HEK293 (cell line): Measurements from ENCODE around the gene LHFPL5.
A peak's percentile ranks its signal among the peaks of the same experiment; 100 is the strongest.

Experiments
- CTCF ChIA-PET: fragments of 350-600 bp; formaldehyde crosslinking; extraction: SDS; loops from one replicate; lab custom pipeline; 2021; ENCODE audit warnings: antibody characterized with exemption; lab: Yijun Ruan, JAX
- POLR2A ChIA-PET: fragments of 300-600 bp; formaldehyde crosslinking; extraction: SDS; loops from one replicate; lab custom pipeline; 2020; ENCODE audit warnings: antibody characterized with exemption, inconsistent platforms; lab: Yijun Ruan, JAX
- H3K27ac ChIP-seq: fragments of 200-500 bp; sonication (Bioruptor generic); 2 replicates; pipeline ENCODE4 v1.5.1; 2014; ENCODE audit warnings: low read depth, low read length, control low read depth, inconsistent platforms; ENCODE audit errors: extremely low read depth
- H3K36me3 ChIP-seq, 2 experiments: fragments of 200-500 bp in 1 of 2; sonication (Bioruptor generic) in 1 of 2; 1 replicate in 1 of 2; 2 replicates in 1 of 2; pipeline ENCODE4 v1.5.1; 2014 to 2017; ENCODE audit warnings: inconsistent platforms in 2 of 2, low read length in 2 of 2; ENCODE audit not compliant: control insufficient read depth in 2 of 2, insufficient read depth in 1 of 2
- H3K4me1 ChIP-seq: fragments of 200-500 bp; sonication (Bioruptor generic); 2 replicates; pipeline ENCODE4 v1.5.1; 2014; ENCODE audit warnings: mild to moderate bottlenecking, low read length, inconsistent platforms; ENCODE audit not compliant: control insufficient read depth, insufficient read depth
- H3K4me3 ChIP-seq: 2 replicates; pipeline ENCODE4 v1.5.1; 2011; ENCODE audit warnings: low read depth, mild to moderate bottlenecking, control low read depth, low read length, moderate library complexity
- H3K9me3 ChIP-seq: fragments of 200-500 bp; sonication (Bioruptor generic); 2 replicates; pipeline ENCODE4 v1.5.1; 2014; ENCODE audit warnings: low read depth, low read length, inconsistent platforms; ENCODE audit not compliant: control insufficient read depth, insufficient read depth
- ATF2 ChIP-seq: fragments of 450-650 bp; formaldehyde crosslinking; IDR thresholded peaks from 2 replicates; pipeline ENCODE4 v1.5.1; 2016; ENCODE audit warnings: missing biosample characterization, missing genetic modification characterization, low read depth
- EGR2 ChIP-seq: fragments of 450-650 bp; formaldehyde crosslinking; IDR thresholded peaks from 2 replicates; pipeline ENCODE4 v1.5.1; 2016; ENCODE audit warnings: low read depth, missing biosample characterization, missing genetic modification characterization
- INSM2 ChIP-seq: fragments of 450-650 bp; formaldehyde crosslinking; IDR thresholded peaks from 2 replicates; pipeline ENCODE4 v1.5.1; 2016; ENCODE audit warnings: missing biosample characterization, missing genetic modification characterization
- KLF1 ChIP-seq: fragments of 450-650 bp; formaldehyde crosslinking; IDR thresholded peaks from 2 replicates; pipeline ENCODE4 v1.5.1; 2016; ENCODE audit warnings: missing biosample characterization, missing genetic modification characterization
- KLF9 ChIP-seq: fragments of 450-650 bp; formaldehyde crosslinking; IDR thresholded peaks from 2 replicates; pipeline ENCODE4 v1.5.1; 2016; ENCODE audit warnings: missing biosample characterization, missing genetic modification characterization, low read depth
- OVOL3 ChIP-seq: fragments of 450-650 bp; formaldehyde crosslinking; IDR thresholded peaks from 2 replicates; pipeline ENCODE4 v1.5.1; 2016; ENCODE audit warnings: missing biosample characterization, missing genetic modification characterization
- PRDM10 ChIP-seq: fragments of 450-650 bp; formaldehyde crosslinking; IDR thresholded peaks from 2 replicates; pipeline ENCODE4 v1.5.1; 2016; ENCODE audit warnings: missing biosample characterization, missing genetic modification characterization
- PRDM4 ChIP-seq: fragments of 450-650 bp; formaldehyde crosslinking; IDR thresholded peaks from 2 replicates; pipeline ENCODE4 v1.5.1; 2017; ENCODE audit warnings: missing biosample characterization, missing genetic modification characterization
- SP7 ChIP-seq: fragments of 450-650 bp; formaldehyde crosslinking; IDR thresholded peaks from 2 replicates; pipeline ENCODE4 v1.5.1; 2016; ENCODE audit warnings: missing biosample characterization, missing genetic modification characterization
- ZEB2 ChIP-seq: fragments of 450-650 bp; formaldehyde crosslinking; IDR thresholded peaks from 2 replicates; pipeline ENCODE4 v1.5.1; 2016; ENCODE audit warnings: missing biosample characterization, missing genetic modification characterization
- ZNF132 ChIP-seq: fragments of 450-650 bp; formaldehyde crosslinking; IDR thresholded peaks from 2 replicates; pipeline ENCODE4 v1.5.1; 2017; ENCODE audit warnings: missing biosample characterization, missing genetic modification characterization, borderline replicate concordance
- ZNF146 ChIP-seq: fragments of 450-650 bp; formaldehyde crosslinking; IDR thresholded peaks from 2 replicates; pipeline ENCODE4 v1.5.1; 2016; ENCODE audit warnings: missing biosample characterization, missing genetic modification characterization
- ZNF157 ChIP-seq: fragments of 450-650 bp; formaldehyde crosslinking; IDR thresholded peaks from 2 replicates; pipeline ENCODE4 v1.5.1; 2016; ENCODE audit warnings: missing biosample characterization, missing genetic modification characterization
- ZNF292 ChIP-seq: fragments of 450-650 bp; formaldehyde crosslinking; IDR thresholded peaks from 2 replicates; pipeline ENCODE4 v1.5.1; 2016; ENCODE audit warnings: low read depth, missing biosample characterization, missing genetic modification characterization, borderline replicate concordance
- ZNF433 ChIP-seq: fragments of 450-650 bp; formaldehyde crosslinking; IDR thresholded peaks from 2 replicates; pipeline ENCODE4 v1.5.1; 2016; ENCODE audit warnings: missing biosample characterization, missing genetic modification characterization, low read depth
- ZNF473 ChIP-seq: fragments of 450-650 bp; formaldehyde crosslinking; IDR thresholded peaks from 2 replicates; pipeline ENCODE4 v1.5.1; 2017; ENCODE audit warnings: missing biosample characterization, missing genetic modification characterization
- ZNF488 ChIP-seq: fragments of 450-650 bp; formaldehyde crosslinking; IDR thresholded peaks from 2 replicates; pipeline ENCODE4 v1.5.1; 2016; ENCODE audit warnings: missing biosample characterization, missing genetic modification characterization
- ZNF513 ChIP-seq: fragments of 450-650 bp; IDR thresholded peaks from 2 replicates; pipeline ENCODE4 v1.5.1; 2018; ENCODE audit warnings: missing biosample characterization, missing genetic modification characterization
- ZNF544 ChIP-seq: fragments of 450-650 bp; formaldehyde crosslinking; IDR thresholded peaks from 2 replicates; pipeline ENCODE4 v1.5.0; 2017; ENCODE audit warnings: missing biosample characterization, missing genetic modification characterization
- ZNF561 ChIP-seq: fragments of 450-650 bp; IDR thresholded peaks from 2 replicates; pipeline ENCODE4 v1.5.1; 2018; ENCODE audit warnings: missing biosample characterization, missing genetic modification characterization, borderline replicate concordance
- ZNF600 ChIP-seq: fragments of 450-650 bp; formaldehyde crosslinking; IDR thresholded peaks from 2 replicates; pipeline ENCODE4 v1.5.1; 2016; ENCODE audit warnings: missing biosample characterization, missing genetic modification characterization
- ZNF830 ChIP-seq: fragments of 450-650 bp; IDR thresholded peaks from 2 replicates; pipeline ENCODE4 v1.5.0; 2018; ENCODE audit warnings: missing biosample characterization, missing genetic modification characterization, low read depth, mild to moderate bottlenecking, moderate library complexity
- ZSCAN18 ChIP-seq: fragments of 450-650 bp; formaldehyde crosslinking; IDR thresholded peaks from 2 replicates; pipeline ENCODE4 v1.5.1; 2016; ENCODE audit warnings: missing biosample characterization, missing genetic modification characterization

The LHFPL5 gene

GRCh38 chr6:35808688-35809087, 3.5 kb downstream of the LHFPL5 start (continued):
- peak; percentile 72 for TF ChIP-seq PRDM10
- TF ChIP-seq SP7 (tag by site-specific recombination), result peak; percentile 72
- peak; percentile 24; the same call in 1 of the 2 replicates for TF ChIP-seq KLF9 (tag by site-specific recombination)
- peak; percentile 50; the same call in 1 of the 2 replicates for TF ChIP-seq ZEB2 (tag by site-specific recombination)
- peak; percentile 96 for TF ChIP-seq ZNF600
- TF ChIP-seq INSM2 (tag by site-specific recombination), result no peak
- no peak for TF ChIP-seq ZNF544 (tag by site-specific recombination)
- TF ChIP-seq EGR2 (tag by site-specific recombination), result 0 out of 2 replicates have a peak, but pooled peaks have one; percentile 35
- TF ChIP-seq OVOL3 (tag by site-specific recombination), result no peak
- no peak for TF ChIP-seq ZNF488 (tag by site-specific recombination)
- peak; percentile 55 for TF ChIP-seq KLF1 (tag by site-specific recombination)
- TF ChIP-seq ZNF830, result no peak
- TF ChIP-seq ZNF132 (tag by site-specific recombination), result no peak

- CTCF ChIA-PET, result interaction anchor here (0.6 to 0.8 kb wide), 3 partner anchors 9 to 286 kb away, joined by 3 to 5 read pairs (median 3); no protein-coding TSS in a partner anchor
- POLR2A ChIA-PET, result interaction anchor here (1.0 kb wide), 1 partner anchor 9 kb away, joined by 3 read pairs; no protein-coding TSS in a partner anchor
- no peaks in the 10 kb centered on the region for H3K9me3 ChIP-seq
- no peaks in the 10 kb centered on the region for H3K4me1 ChIP-seq
- H3K36me3 ChIP-seq, result no peaks in the 10 kb centered on the region
- no peak overlapping the region for H3K27ac ChIP-seq
- no peak overlapping the region for H3K4me3 ChIP-seq
- no peak for TF ChIP-seq ZSCAN18
- no peak for TF ChIP-seq ZNF292 (tag by site-specific recombination)
- no peak for TF ChIP-seq ZNF146
- no peak for TF ChIP-seq KLF1 (tag by site-specific recombination)
- no peak for TF ChIP-seq ZNF561
- no peak for TF ChIP-seq PRDM4
- no peak for TF ChIP-seq ATF2
- TF ChIP-seq ZNF433 (tag by site-specific recombination), result no peak
- TF ChIP-seq ZNF473, result no peak
- TF ChIP-seq ZNF157 (tag by site-specific recombination), result no peak
- TF ChIP-seq ZNF513, result no peak
- no peak for TF ChIP-seq KLF9 (tag by site-specific recombination)
Observed at GRCh38 chr6:35809809-35810208, 4.7 kb downstream of the LHFPL5 start.
